Stimulated activated CD8-positive, alpha-beta memory T cell treated with anti-CD3 and anti-CD28 coated beads, Interleukin-12 subunit alpha, Interleukin-12 subunit beta, amount 100 ng/mL, for 4 hours (primary cell): Measurements from ENCODE around the gene ALG14.
"Not testable (repeated sequence)": the region's sequence is repeated elsewhere in the genome, so short reads cannot be mapped to it uniquely, and the experiment has no call there.

Experiments used
- DNase-seq: peaks from one replicate; pipeline ENCODE4 v3.0.0-alpha.2; 2020; ENCODE audit warnings: low read depth

ALG14 gene

GRCh38 chr1:94953746-94954145, 119.0 kb downstream of the ALG14 start:
- DNase-seq: no peak

- DNase-seq: no peak
Measured at GRCh38 chr1:94953107-94953506, 119.6 kb downstream of the ALG14 start.

- no peak for DNase-seq
Measured at GRCh38 chr1:94952539-94952938, 120.2 kb downstream of the ALG14 start.

GRCh38 chr1:94951509-94952208, 121.1 kb downstream of the ALG14 start:
- no peak for DNase-seq

GRCh38 chr1:94951046-94951445, 121.7 kb downstream of the ALG14 start:
- DNase-seq: no peak

GRCh38 chr1:94949681-94950661, 122.8 kb downstream of the ALG14 start:
- no peak for DNase-seq

- DNase-seq: no peak
Measured at GRCh38 chr1:94947437-94947836, 125.3 kb downstream of the ALG14 start.

GRCh38 chr1:94946886-94947285, 125.9 kb downstream of the ALG14 start:
- no peak for DNase-seq

- no peak for DNase-seq
Measured at GRCh38 chr1:94942171-94943128, 130.3 kb downstream of the ALG14 start.

GRCh38 chr1:94941480-94941879, 131.3 kb downstream of the ALG14 start:
- not testable (repeated sequence) for DNase-seq

GRCh38 chr1:94940738-94941137, 132.0 kb downstream of the ALG14 start:
- no peak for DNase-seq

- DNase-seq: no peak
Measured at GRCh38 chr1:94937820-94938219, 134.9 kb downstream of the ALG14 start.

- DNase-seq: no peak
Measured at GRCh38 chr1:94936861-94937620, 135.7 kb downstream of the ALG14 start.

- DNase-seq: no peak
Measured at GRCh38 chr1:94935476-94935875, 137.3 kb downstream of the ALG14 start.

- no peak for DNase-seq
Measured at GRCh38 chr1:94935034-94935433, 137.7 kb downstream of the ALG14 start.

- no peak for DNase-seq
Measured at GRCh38 chr1:94934551-94934950, 138.2 kb downstream of the ALG14 start.

GRCh38 chr1:94931254-94931841, 141.4 kb downstream of the ALG14 start:
- DNase-seq: no peak

GRCh38 chr1:94929351-94930217, 143.2 kb downstream of the ALG14 start:
- DNase-seq: no peak

- DNase-seq: no peak
Measured at GRCh38 chr1:94928293-94928939, 144.3 kb downstream of the ALG14 start.
